IMR-90 (cell line): ENCODE results near the gene OSM. TPM values are rescaled to one million over a fixed set of nuclear protein-coding genes. Genes with fewer than 3 reads are reported as not detected.

Experiments used
- ATAC-seq: fragments of 200-7000 bp; cut with Tn5 transposase; 2 replicates; pipeline ENCODE4 v1.9.1; 2020; ENCODE audit warnings: low read depth, mild to moderate bottlenecking, moderate library complexity
- BruUV-seq: library from RNA; stranded (reverse); fragments of 400-500 nt; replicated peaks from 2 replicates; lab custom pipeline; 2021; lab: Mats Ljungman, UMichigan
- CTCF ChIA-PET: fragments of 300-600 bp; formaldehyde crosslinking; extraction: SDS; loops from one replicate; lab custom pipeline; 2021; ENCODE audit warnings: antibody characterized with exemption; lab: Yijun Ruan, JAX
- POLR2A ChIA-PET: fragments of 300-600 bp; sonication (Branson Sonifier 250); formaldehyde crosslinking; loops from one replicate; lab custom pipeline; 2022; ENCODE audit warnings: antibody characterized with exemption; ENCODE audit not compliant: unreplicated experiment; lab: Charles Lee
- DNase-seq: peaks from one replicate; pipeline ENCODE4 v3.0.0; 2013
- H2AFZ ChIP-seq: replicated peaks from 2 replicates; pipeline ENCODE3; 2013; ENCODE audit warnings: low read length, mild to moderate bottlenecking; ENCODE audit not compliant: poor library complexity
- H2AK5ac ChIP-seq: 2 replicates; pipeline ENCODE4 v1.6.1; 2013; ENCODE audit warnings: low read depth, low read length, inconsistent platforms
- H2AK9ac ChIP-seq: replicated peaks from 2 replicates; pipeline ENCODE3; 2013; ENCODE audit warnings: mild to moderate bottlenecking, low read depth, low read length, moderate library complexity; ENCODE audit not compliant: poor library complexity
- H2BK120ac ChIP-seq: 2 replicates; pipeline ENCODE4 v1.6.1; 2013; ENCODE audit warnings: low read depth, low read length, inconsistent platforms
- H2BK15ac ChIP-seq: 3 replicates; pipeline ENCODE4 v1.6.1; 2013; ENCODE audit warnings: low read depth, low read length, inconsistent platforms
- H2BK20ac ChIP-seq: 2 replicates; pipeline ENCODE4 v1.6.1; 2013; ENCODE audit warnings: low read depth, mild to moderate bottlenecking, inconsistent platforms, low read length, moderate library complexity
- H2BK5ac ChIP-seq: 2 replicates; pipeline ENCODE4 v1.6.1; 2013; ENCODE audit warnings: mild to moderate bottlenecking, low read depth, low read length, inconsistent platforms; ENCODE audit not compliant: poor library complexity, severe bottlenecking
- H3K14ac ChIP-seq: replicated peaks from 2 replicates; pipeline ENCODE4 v1.6.1; 2013; ENCODE audit warnings: low read depth, low read length, inconsistent platforms
- H3K18ac ChIP-seq: 2 replicates; pipeline ENCODE4 v1.6.1; 2013; ENCODE audit warnings: low read depth, low read length, control low read depth
- H3K23ac ChIP-seq: 2 replicates; pipeline ENCODE4 v1.6.1; 2013; ENCODE audit warnings: low read depth, low read length, inconsistent platforms
- H3K27ac ChIP-seq: 2 replicates; pipeline ENCODE4 v1.5.1; 2013; ENCODE audit warnings: mild to moderate bottlenecking, control low read depth, low read length; ENCODE audit not compliant: insufficient read depth
- H3K27me3 ChIP-seq: 2 replicates; pipeline ENCODE4 v1.6.1; 2013; ENCODE audit warnings: low read length; ENCODE audit not compliant: control insufficient read depth, insufficient read depth
- H3K36me3 ChIP-seq: 2 replicates; pipeline ENCODE4 v1.6.1; 2013; ENCODE audit warnings: low read length, mixed read lengths; ENCODE audit not compliant: control insufficient read depth, insufficient read depth
- H3K4ac ChIP-seq: 2 replicates; pipeline ENCODE4 v1.6.1; 2013; ENCODE audit warnings: low read depth, low read length, inconsistent platforms
- H3K4me1 ChIP-seq: 2 replicates; pipeline ENCODE4 v1.6.1; 2013; ENCODE audit warnings: low read length, mixed read lengths; ENCODE audit not compliant: control insufficient read depth, insufficient read depth
- H3K4me2 ChIP-seq: 2 replicates; pipeline ENCODE4 v1.6.1; 2013; ENCODE audit warnings: low read depth, mild to moderate bottlenecking, control low read depth, low read length, moderate library complexity
- H3K4me3 ChIP-seq: 2 replicates; pipeline ENCODE4 v1.5.1; 2013; ENCODE audit warnings: low read depth, mild to moderate bottlenecking, control low read depth, low read length, moderate library complexity; ENCODE audit not compliant: insufficient read depth
- H3K56ac ChIP-seq: 2 replicates; pipeline ENCODE4 v1.6.1; 2013; ENCODE audit warnings: low read length, inconsistent platforms; ENCODE audit not compliant: insufficient read depth; ENCODE audit errors: extremely low read depth
- H3K79me1 ChIP-seq, 2 experiments: 2 replicates each; pipeline ENCODE4 v1.6.1; 2013; ENCODE audit warnings: low read length in 2 of 2, inconsistent platforms in 1 of 2, low read depth in 1 of 2
- H3K9ac ChIP-seq: 2 replicates; pipeline ENCODE4 v1.6.1; 2013; ENCODE audit warnings: low read depth, low read length, control low read depth
- H3K9me1 ChIP-seq: 2 replicates; pipeline ENCODE4 v1.6.1; 2013; ENCODE audit warnings: low read length, inconsistent platforms; ENCODE audit not compliant: insufficient read depth
- H3K9me3 ChIP-seq: 2 replicates; pipeline ENCODE4 v1.6.1; 2013; ENCODE audit warnings: low read length; ENCODE audit not compliant: control insufficient read depth, insufficient read depth
- H4K20me1 ChIP-seq: 2 replicates; pipeline ENCODE4 v1.6.1; 2013; ENCODE audit warnings: low read length, inconsistent platforms; ENCODE audit not compliant: insufficient read depth
- H4K5ac ChIP-seq: 2 replicates; pipeline ENCODE4 v1.6.1; 2013; ENCODE audit warnings: mild to moderate bottlenecking, low read depth, low read length, control low read depth
- H4K8ac ChIP-seq, 2 experiments: 2 replicates each; pipeline ENCODE4 v1.6.1; 2013; ENCODE audit warnings: low read depth in 2 of 2, low read length in 2 of 2, control low read depth in 1 of 2, inconsistent platforms in 1 of 2
- H4K91ac ChIP-seq: 2 replicates; pipeline ENCODE4 v1.6.1; 2013; ENCODE audit warnings: low read depth, low read length, inconsistent platforms; ENCODE audit not compliant: insufficient read depth
- CHD1 ChIP-seq: IDR thresholded peaks from 2 replicates; pipeline ENCODE4 v1.6.1; 2012; ENCODE audit warnings: low read depth, low read length, improper control_type of control experiment
- RFX5 ChIP-seq: IDR thresholded peaks from 2 replicates; pipeline ENCODE4 v1.8.0; 2012; ENCODE audit warnings: low read depth, mild to moderate bottlenecking, low read length, moderate library complexity
- WGBS, 2 experiments: methylation state at CpG; one replicate each; pipeline versions ENCODE4 v1.1.5 to v1.1.7; 2013; ENCODE audit warnings: missing lambda C conversion rate in 2 of 2; ENCODE audit not compliant: insufficient read length in 1 of 2; ENCODE audit errors: extremely low coverage in 2 of 2; 5-methylcytosine and 5-hydroxymethylcytosine counted together
- dilution Hi-C: fragments of 300-500 bp; cut with HindIII; formaldehyde crosslinking; loops from one replicate; pipeline ENCODE4 v1.14.3; 2018; ENCODE audit warnings: low sequenced_read_pairs; ENCODE audit not compliant: unreplicated experiment
- in situ Hi-C: fragments of 300-500 bp; cut with MboI; formaldehyde crosslinking; loops from 3 replicates; pipeline ENCODE4 v1.14.3; 2019; ENCODE audit warnings: low sequenced_read_pairs, inconsistent platforms, mixed read lengths
- intact Hi-C: fragments of 100-400 bp; cut with micrococcal nuclease; formaldehyde crosslinking; loops from 2 replicates; pipeline ENCODE4 v1.10.0; 2022
- polyA plus RNA-seq, 3 experiments: library from polyadenylated mRNA; depleted of rRNA; stranded (reverse); fragments of >200 nt; gene quantifications; 2 replicates each; pipeline ENCODE4 v1.2.3, GENCODE V29; 2012; ENCODE audit warnings: low replicate concordance in 1 of 3
- total RNA-seq: library from RNA; depleted of rRNA; stranded (reverse); fragments of >200 nt; gene quantifications from 2 replicates; pipeline ENCODE4 v1.2.3, GENCODE V29; 2012

OSM gene
- total and polyA plus RNA-seq, 2 of the 4 experiments (the other 2 are of a cell fraction): not detected

DNA sequence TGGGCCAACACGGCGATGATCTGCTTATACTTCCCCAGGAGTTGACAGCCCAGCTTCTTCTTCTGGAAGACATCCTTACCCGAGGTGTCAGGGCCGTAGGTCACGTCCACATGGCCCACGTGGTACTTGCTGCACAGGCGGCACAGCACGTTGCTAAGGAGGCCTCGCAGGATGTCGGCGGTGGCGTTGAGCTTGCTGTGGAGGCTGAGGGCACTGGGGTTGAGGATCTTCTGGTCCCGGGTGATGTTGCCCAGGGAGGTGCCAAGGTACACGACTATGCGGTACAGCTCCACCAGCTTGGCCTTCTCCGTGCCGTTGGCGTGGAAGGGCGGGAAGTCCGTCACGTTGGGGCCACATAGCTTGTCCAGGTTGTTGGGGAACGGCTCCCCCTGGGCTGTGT is 23.0 kb downstream of the OSM start:
- H4K5ac ChIP-seq: peak overlapping the region; percentile 48
- H3K4me1 ChIP-seq: peaks cover 68% of the 10 kb centered on the region
- H3K4me2 ChIP-seq: peak overlapping the region; percentile 94; the same call in 1 of the 2 replicates
- H2BK5ac ChIP-seq: peak overlapping the region; percentile 94
- peak overlapping the region; percentile 20; the same call in 1 of the 2 replicates for H2BK20ac ChIP-seq
- 0 out of 2 replicates have a peak, but pooled peaks have one; percentile 30 for TF ChIP-seq CHD1
- TF ChIP-seq RFX5: no peak
- peak overlapping the region; percentile 94 for H2AK5ac ChIP-seq
- ATAC-seq (no peak), DNase-seq (no peak)
- peaks cover 28% of the 10 kb centered on the region for H3K9me1 ChIP-seq
- WGBS, 2 experiments: 97% methylated on average over 12 of the region's 22 CpGs; no CpG with 5 or more reads in 1 of the 2 experiments
- no peak overlapping the region for H3K4me3 ChIP-seq
- H4K8ac ChIP-seq: peak overlapping the region; percentile 94 to 96
- H4K20me1 ChIP-seq: no peaks in the 10 kb centered on the region
- peak overlapping the region; percentile 30 for H3K9ac ChIP-seq
- no peak overlapping the region for H2AFZ ChIP-seq
- H3K56ac ChIP-seq: no peak overlapping the region
- peak overlapping the region; percentile 100; the same call in 1 of the 2 replicates for H3K18ac ChIP-seq
- H3K9me3 ChIP-seq: no peaks in the 10 kb centered on the region
- H2BK120ac ChIP-seq: peak overlapping the region; percentile 20; the same call in 1 of the 2 replicates
- H3K14ac ChIP-seq: peak overlapping the region; percentile 98
- peak overlapping the region; percentile 100 for H3K4ac ChIP-seq
- peaks cover 47% of the 10 kb centered on the region for H3K36me3 ChIP-seq
- intact Hi-C loops (no loop called here), dilution Hi-C loops (no loop called here), in situ Hi-C loops (no loop called here)
- ChIA-PET CTCF (no interaction called here), POLR2A (interaction anchor here (0.6 to 0.7 kb wide), 2 partner anchors 39 to 146 kb away, joined by 3 read pairs; no protein-coding TSS in a partner anchor)
- H2BK15ac ChIP-seq: peak overlapping the region; percentile 1; the same call in 1 of the 3 replicates
- peak overlapping the region; percentile 75 for H2AK9ac ChIP-seq
- no peaks in the 10 kb centered on the region for H3K27me3 ChIP-seq
- H4K91ac ChIP-seq: peak overlapping the region; percentile 79; the same call in 1 of the 2 replicates
- H3K79me1 ChIP-seq: peaks cover 37 to 60% of the 10 kb centered on the region in 2 experiments
- no TSS peak for BruUV-seq
- peak overlapping the region; percentile 100 for H3K27ac ChIP-seq
- H3K23ac ChIP-seq: no peak overlapping the region
